Activated T-cell treated with anti-CD3 and anti-CD28 coated beads, Interleukin-2, amount 50 U/mL, for 72 hours (primary cell): ENCODE data around the gene SARNP. TPM values are rescaled to one million over a fixed set of nuclear protein-coding genes. Genes with fewer than 3 reads are reported as not detected.
A peak's percentile ranks its signal among the peaks of the same experiment; 100 is the strongest.

Experiments used
- ATAC-seq, 2 donors: fragments of 150-1000 bp; cut with Tn5 transposase; replicated peaks in 1 of 2; 2 replicates each; pipeline ENCODE4 v1.10.0; 2021; ENCODE audit warnings: moderate library complexity in 2 of 2, mild to moderate bottlenecking in 1 of 2
- DNase-seq, 2 donors: peaks; one replicate each; pipeline ENCODE4 v3.0.0; 2021 to 2022; ENCODE audit warnings: mixed read lengths in 1 of 2
- H3K27ac Mint-ChIP-seq: one replicate; pipeline ENCODE4 v1.8.0; 2022; ENCODE audit warnings: mild to moderate bottlenecking, moderate library complexity, mixed read lengths
- H3K27me3 Mint-ChIP-seq: one replicate; pipeline ENCODE4 v1.8.0; 2022; ENCODE audit warnings: low read depth, mixed read lengths
- H3K36me3 Mint-ChIP-seq, 2 donors: one replicate each; pipeline ENCODE4 v1.8.0; 2022; ENCODE audit warnings: mixed read lengths in 2 of 2, mild to moderate bottlenecking in 1 of 2; ENCODE audit not compliant: insufficient read depth in 2 of 2
- H3K4me1 Mint-ChIP-seq: one replicate; pipeline ENCODE4 v1.8.0; 2022; ENCODE audit warnings: low read depth, mixed read lengths
- H3K4me3 Mint-ChIP-seq, 2 donors: one replicate each; pipeline ENCODE4 v1.8.0; 2022; ENCODE audit warnings: mild to moderate bottlenecking in 2 of 2, mixed read lengths in 2 of 2, moderate library complexity in 2 of 2
- H3K9me3 Mint-ChIP-seq, 2 donors: one replicate each; pipeline ENCODE4 v1.8.0; 2022; ENCODE audit warnings: mixed read lengths in 2 of 2
- total RNA-seq, 2 donors: library from RNA; stranded (reverse); gene quantifications; one replicate each; pipeline ENCODE4 v1.2.3, GENCODE V29; 2022

Gene SARNP
- total RNA-seq, 2 donors from 2014 or later, result 106 to 127 TPM

- peaks cover 0 to 2% of the 10 kb centered on the region in 2 donors for H3K36me3 Mint-ChIP-seq
- peak within 1 kb of the TSS; percentile 86 to 88 for H3K4me3 Mint-ChIP-seq
- no peaks in the 10 kb centered on the region for H3K27me3 Mint-ChIP-seq
- H3K27ac Mint-ChIP-seq, result peak within 1 kb of the TSS; percentile 91
- H3K9me3 Mint-ChIP-seq, result no peaks in the 10 kb centered on the region
- peak; percentile 84 to 85 for DNase-seq
- peaks cover 36% of the 10 kb centered on the region for H3K4me1 Mint-ChIP-seq
- peak; percentile 78 to 79 for ATAC-seq
Measured at GRCh38 chr12:55728939-55729818, 88.3 kb downstream of the SARNP start, which contains the start of gene CD63. CD63 (minus strand) TSS chr12:55729009; CDS start chr12:55728341, 668 bp downstream.

DNA sequence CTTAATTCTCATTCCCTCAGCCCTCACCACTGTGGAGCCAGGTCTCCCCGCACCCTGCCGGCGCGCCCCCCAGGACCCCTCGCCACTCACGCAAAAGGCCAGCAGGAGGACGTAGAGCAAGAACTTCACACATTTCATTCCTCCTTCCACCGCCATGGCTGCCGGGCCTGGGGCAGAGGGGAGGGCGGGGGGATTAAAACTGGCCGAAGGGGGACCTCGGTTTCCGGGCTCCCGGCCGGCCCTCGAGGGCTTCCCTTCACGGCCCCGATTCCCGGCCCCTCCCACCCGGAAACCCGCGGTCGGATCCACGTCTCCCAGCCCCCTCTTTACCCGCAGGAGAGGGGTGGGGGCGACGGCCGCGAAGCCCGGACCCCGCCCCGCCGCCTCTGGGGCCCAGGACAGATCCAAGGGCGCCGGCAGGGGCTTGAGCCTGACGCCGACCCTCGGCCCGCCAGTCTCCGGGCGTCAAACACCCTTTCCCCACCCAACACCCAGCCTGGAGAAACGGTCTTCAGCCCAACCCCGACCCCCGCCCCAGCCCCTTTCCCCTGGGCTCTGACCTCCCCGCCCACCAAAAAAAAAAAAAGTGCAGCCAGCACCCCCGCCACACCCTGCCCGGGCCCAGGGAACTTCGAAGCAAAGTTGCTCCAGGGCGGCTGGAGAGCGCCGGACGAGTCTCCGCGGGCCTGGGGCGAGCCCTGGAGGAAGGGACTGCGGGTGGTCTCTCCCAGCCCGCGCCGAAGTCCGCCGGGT lies 89.2 kb downstream of the SARNP start:
- DNase-seq, result no peak
- H3K9me3 Mint-ChIP-seq, result no peaks in the 10 kb centered on the region

DNA sequence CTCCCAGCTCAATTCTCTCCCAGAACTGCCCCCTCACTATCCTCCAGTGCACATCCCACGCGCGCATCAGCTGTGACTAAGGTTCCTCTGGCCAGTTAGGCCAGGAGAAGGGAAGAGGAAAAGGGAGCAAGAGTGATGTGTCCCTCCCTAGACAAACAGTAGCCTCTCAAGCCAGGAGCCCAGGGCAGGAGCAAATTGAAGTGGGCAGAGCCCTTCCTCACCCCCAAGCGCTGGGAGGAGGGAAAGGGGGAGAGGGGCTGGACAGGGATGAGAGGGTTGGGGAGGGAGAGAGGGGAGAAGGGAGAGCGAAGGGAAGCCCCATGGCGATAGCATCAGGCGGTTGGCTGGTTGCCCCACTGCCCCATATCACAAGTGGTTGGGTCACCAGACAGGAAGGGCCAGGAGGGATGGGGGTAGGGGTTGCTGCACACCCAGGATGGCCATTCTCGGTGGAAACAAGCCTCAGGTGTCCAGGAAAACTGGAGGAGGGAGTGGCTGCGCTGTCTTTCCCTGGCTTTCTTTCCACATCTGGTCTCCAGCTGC lies 89.8 kb downstream of the SARNP start:
- ATAC-seq (no peak), DNase-seq (no peak)
- Mint-ChIP-seq H3K36me3 (peaks cover 0 to 2% of the 10 kb centered on the region in 2 donors), H3K9me3 (no peaks in the 10 kb centered on the region), H3K4me3 (peak overlapping the region; percentile 68 to 88), H3K4me1 (peaks cover 36% of the 10 kb centered on the region), H3K27ac (peak overlapping the region; percentile 13), H3K27me3 (no peaks in the 10 kb centered on the region)

More for the DNA sequence above, 89.2 kb downstream of the SARNP start:
- Mint-ChIP-seq H3K4me3 (peak overlapping the region; percentile 68 to 88), H3K27me3 (no peaks in the 10 kb centered on the region), H3K27ac (no peak overlapping the region), H3K36me3 (peaks cover 0 to 2% of the 10 kb centered on the region in 2 donors), H3K4me1 (peaks cover 36% of the 10 kb centered on the region)
- peak in 1 of 2 donors; percentile 5 for ATAC-seq

DNA sequence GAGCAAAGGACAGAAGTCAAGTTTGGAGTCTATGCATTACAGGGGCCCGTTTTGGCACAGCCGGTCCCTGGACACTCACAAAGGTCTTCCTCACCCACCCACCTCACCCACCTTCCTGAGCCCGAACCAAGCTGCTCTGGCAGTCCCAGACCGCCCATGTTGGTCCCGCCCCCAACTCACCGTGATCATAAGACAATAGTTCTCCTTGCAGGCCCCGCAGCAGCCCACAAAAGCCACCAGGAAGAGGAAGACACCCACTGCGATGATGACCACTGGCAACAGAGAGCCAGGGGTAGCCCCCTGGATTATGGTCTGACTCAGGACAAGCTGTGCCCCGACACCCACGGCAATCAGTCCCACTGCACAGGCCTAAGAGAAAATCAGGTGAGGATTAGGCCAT lies 90.6 kb downstream of the SARNP start:
- H3K9me3 Mint-ChIP-seq, result no peaks in the 10 kb centered on the region
- peaks cover 0 to 2% of the 10 kb centered on the region in 2 donors for H3K36me3 Mint-ChIP-seq
- ATAC-seq (no peak), DNase-seq (no peak)
- H3K27ac Mint-ChIP-seq, result peak overlapping the region; percentile 74
- H3K27me3 Mint-ChIP-seq, result no peaks in the 10 kb centered on the region
- H3K4me3 Mint-ChIP-seq, result peak overlapping the region; percentile 68 to 88
- peaks cover 36% of the 10 kb centered on the region for H3K4me1 Mint-ChIP-seq

- H3K27ac Mint-ChIP-seq, result no peak overlapping the region
Measured at GRCh38 chr12:55725556-55725955, 92.0 kb downstream of the SARNP start.

GRCh38 chr12:55724940-55725309 lies 92.6 kb downstream of the SARNP start:
- H3K27ac Mint-ChIP-seq, result peak overlapping the region; percentile 27

More at GRCh38 chr12:55725556-55725955, 92.0 kb downstream of the SARNP start:
- DNase-seq (no peak), ATAC-seq (no peak)
- Mint-ChIP-seq H3K36me3 (peaks cover 0 to 2% of the 10 kb centered on the region in 2 donors), H3K27me3 (no peaks in the 10 kb centered on the region), H3K4me1 (peaks cover 33% of the 10 kb centered on the region), H3K4me3 (no peak overlapping the region), H3K9me3 (no peaks in the 10 kb centered on the region)

DNA sequence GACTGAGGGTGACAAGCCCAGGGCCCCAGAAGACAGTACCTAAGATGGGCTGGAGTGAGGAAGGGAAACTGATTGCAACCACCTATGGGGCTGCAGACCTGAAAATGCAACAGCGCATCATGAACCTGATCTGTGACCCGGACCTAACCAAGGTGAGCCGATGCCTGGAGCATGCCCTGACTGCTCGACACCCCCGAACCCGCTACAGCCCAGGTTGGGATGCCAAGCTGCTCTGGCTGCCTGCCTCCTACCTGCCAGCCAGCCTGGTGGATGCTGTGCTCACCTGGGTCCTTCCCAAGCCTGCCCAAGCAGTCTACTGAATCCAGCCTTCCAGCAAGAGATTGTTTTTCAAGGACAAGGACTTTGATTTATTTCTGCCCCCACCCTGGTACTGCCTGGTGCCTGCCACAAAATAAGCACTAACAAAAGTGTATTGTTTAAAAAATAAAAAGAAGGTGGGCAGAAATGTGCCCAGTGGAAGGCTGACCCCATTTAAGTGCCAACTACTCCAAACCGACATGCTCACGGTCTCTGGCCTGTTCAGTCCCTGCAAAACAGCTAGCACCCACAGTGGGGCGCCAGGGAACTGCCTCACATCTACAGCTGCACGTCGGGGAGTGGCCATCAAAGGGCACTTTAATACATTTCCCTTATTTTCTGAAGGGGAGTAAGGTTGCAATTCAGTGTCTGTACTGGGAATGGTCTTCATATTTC lies 93.1 kb downstream of the SARNP start:
- peak; percentile 73 to 74 for DNase-seq
- H3K27ac Mint-ChIP-seq, result peak overlapping the region; percentile 27
- peaks cover 21% of the 10 kb centered on the region for H3K4me1 Mint-ChIP-seq
- no peak overlapping the region for H3K4me3 Mint-ChIP-seq
- H3K36me3 Mint-ChIP-seq, result peaks cover 0 to 2% of the 10 kb centered on the region in 2 donors
- no peaks in the 10 kb centered on the region for H3K27me3 Mint-ChIP-seq
- ATAC-seq, result peak; percentile 27 to 30
- no peaks in the 10 kb centered on the region for H3K9me3 Mint-ChIP-seq

More at GRCh38 chr12:55724940-55725309, 92.6 kb downstream of the SARNP start:
- H3K9me3 Mint-ChIP-seq, result no peaks in the 10 kb centered on the region
- DNase-seq (no peak), ATAC-seq (no peak)
- peaks cover 26% of the 10 kb centered on the region for H3K4me1 Mint-ChIP-seq
- H3K27me3 Mint-ChIP-seq, result no peaks in the 10 kb centered on the region
- no peak overlapping the region for H3K4me3 Mint-ChIP-seq
- H3K36me3 Mint-ChIP-seq, result peaks cover 0 to 2% of the 10 kb centered on the region in 2 donors

- DNase-seq, result no peak
- H3K27me3 Mint-ChIP-seq, result no peaks in the 10 kb centered on the region
- H3K36me3 Mint-ChIP-seq, result peaks cover 0 to 2% of the 10 kb centered on the region in 2 donors
- peaks cover 24% of the 10 kb centered on the region for H3K4me1 Mint-ChIP-seq
- H3K27ac Mint-ChIP-seq, result no peak overlapping the region
- no peak overlapping the region for H3K4me3 Mint-ChIP-seq
- no peak for ATAC-seq
- H3K9me3 Mint-ChIP-seq, result no peaks in the 10 kb centered on the region
Measured at GRCh38 chr12:55723516-55724225, 93.9 kb downstream of the SARNP start.

GRCh38 chr12:55722948-55723347 lies 94.6 kb downstream of the SARNP start:
- no peak overlapping the region for H3K27ac Mint-ChIP-seq

GRCh38 chr12:55721601-55722213 lies 95.8 kb downstream of the SARNP start:
- no peak for DNase-seq
- peaks cover 32% of the 10 kb centered on the region for H3K4me1 Mint-ChIP-seq

More at GRCh38 chr12:55722948-55723347, 94.6 kb downstream of the SARNP start:
- H3K4me3 Mint-ChIP-seq, result no peak overlapping the region
- DNase-seq (no peak), ATAC-seq (no peak)
- H3K9me3 Mint-ChIP-seq, result no peaks in the 10 kb centered on the region
- H3K27me3 Mint-ChIP-seq, result no peaks in the 10 kb centered on the region
- peaks cover 0 to 2% of the 10 kb centered on the region in 2 donors for H3K36me3 Mint-ChIP-seq
- peaks cover 31% of the 10 kb centered on the region for H3K4me1 Mint-ChIP-seq

DNA sequence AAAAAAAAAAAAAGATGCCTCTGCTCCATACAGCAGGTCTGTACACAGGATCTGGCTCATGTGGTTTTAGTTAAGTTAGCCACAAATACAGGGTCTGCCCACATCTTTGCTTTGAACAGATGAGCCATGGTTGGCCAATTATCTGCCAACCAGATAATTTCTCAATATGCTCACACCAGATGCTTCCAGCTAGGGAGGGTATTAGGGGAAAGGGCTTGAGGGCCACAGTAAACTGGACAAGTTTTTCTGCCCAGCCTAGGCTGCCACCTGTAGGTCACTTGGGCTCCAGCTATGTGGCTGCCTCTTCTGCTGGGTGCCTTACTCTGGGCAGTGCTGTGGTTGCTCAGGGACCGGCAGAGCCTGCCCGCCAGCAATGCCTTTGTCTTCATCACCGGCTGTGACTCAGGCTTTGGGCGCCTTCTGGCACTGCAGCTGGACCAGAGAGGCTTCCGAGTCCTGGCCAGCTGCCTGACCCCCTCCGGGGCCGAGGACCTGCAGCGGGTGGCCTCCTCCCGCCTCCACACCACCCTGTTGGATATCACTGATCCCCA lies 96.6 kb downstream of the SARNP start:
- H3K27ac Mint-ChIP-seq, result no peak overlapping the region

More at GRCh38 chr12:55721601-55722213, 95.8 kb downstream of the SARNP start:
- no peak overlapping the region for H3K4me3 Mint-ChIP-seq
- H3K9me3 Mint-ChIP-seq, result no peaks in the 10 kb centered on the region
- H3K27ac Mint-ChIP-seq, result no peak overlapping the region
- no peaks in the 10 kb centered on the region for H3K27me3 Mint-ChIP-seq
- no peak for ATAC-seq
- peaks cover 0 to 2% of the 10 kb centered on the region in 2 donors for H3K36me3 Mint-ChIP-seq

More for the DNA sequence above, 96.6 kb downstream of the SARNP start:
- DNase-seq (no peak), ATAC-seq (no peak)
- H3K9me3 Mint-ChIP-seq, result no peaks in the 10 kb centered on the region
- peaks cover 25% of the 10 kb centered on the region for H3K4me1 Mint-ChIP-seq
- H3K4me3 Mint-ChIP-seq, result no peak overlapping the region
- peaks cover 0 to 1% of the 10 kb centered on the region in 2 donors for H3K36me3 Mint-ChIP-seq
- H3K27me3 Mint-ChIP-seq, result no peaks in the 10 kb centered on the region
